ENCODE results near the gene LRMDA.

Gene LRMDA

DNA sequence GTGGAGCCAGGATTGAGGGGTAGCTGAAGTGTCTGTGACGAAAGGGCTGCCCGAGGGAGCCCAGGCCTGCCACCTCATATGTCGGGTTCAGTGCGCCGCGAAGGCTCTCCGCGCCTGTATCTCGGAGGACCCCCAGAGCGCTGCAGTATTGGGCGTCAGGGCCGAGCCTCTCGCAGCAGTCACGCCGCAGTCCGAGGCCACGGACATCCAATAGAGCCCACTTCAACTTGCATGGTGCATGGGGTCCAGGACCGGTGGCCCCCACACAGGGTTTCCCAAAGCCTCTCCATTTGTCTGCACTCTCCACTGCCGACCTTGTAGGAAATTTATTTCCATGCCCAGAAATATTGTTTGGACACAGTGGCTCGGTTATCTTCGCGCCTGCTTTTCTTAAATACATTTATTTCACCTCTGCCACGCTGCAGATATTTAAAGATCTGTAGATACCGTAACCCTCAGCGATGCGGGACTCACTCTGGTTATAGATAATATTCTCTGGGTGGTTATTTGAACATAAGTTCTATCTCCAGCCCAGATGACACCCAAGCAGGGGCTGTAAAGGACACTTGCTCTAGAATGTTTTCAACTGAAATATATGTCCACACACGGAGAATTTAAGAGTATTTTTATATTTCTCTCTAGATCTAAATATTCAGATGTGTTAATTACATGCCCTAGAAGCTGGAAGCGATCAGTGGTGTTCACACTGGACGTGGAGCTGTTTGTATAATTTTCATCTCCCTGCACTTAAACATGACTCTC, 24.8 kb upstream of the LRMDA start:
- Mint-ChIP-seq H3K36me3 (no peaks in the 10 kb centered on the region), H3K27ac (no peak overlapping the region), H3K4me3 (no peak overlapping the region), H3K9me3 (no peaks in the 10 kb centered on the region), H3K4me1 (peaks cover 43% of the 10 kb centered on the region), H3K27me3 (peaks cover 99% of the 10 kb centered on the region)
- DNase-seq: no peak
- CTCF ChIA-PET: no interaction called here

DNA sequence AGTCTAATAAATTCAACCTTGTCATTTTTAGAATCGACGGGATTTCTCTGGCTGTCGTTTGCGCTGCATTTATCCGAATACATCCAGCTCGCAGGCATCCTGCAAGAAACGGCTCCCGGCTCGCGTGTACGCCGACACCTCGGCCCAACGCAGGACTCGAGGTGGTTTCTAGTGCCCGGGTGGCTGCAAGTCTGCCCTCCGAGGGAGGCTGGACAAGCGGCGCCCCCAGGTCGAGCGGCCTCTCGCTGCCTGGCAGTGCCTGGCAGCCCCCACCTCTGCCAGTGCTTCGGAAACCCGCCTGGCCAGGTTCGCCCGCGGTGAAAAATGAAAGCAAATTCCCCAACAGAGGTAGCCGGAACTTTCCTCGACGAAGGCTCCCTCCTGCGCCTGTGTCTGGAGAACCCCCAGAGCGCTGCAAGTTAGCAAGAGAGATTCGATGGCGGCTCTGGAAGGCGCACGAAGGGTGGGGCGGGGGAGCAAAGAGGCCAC, 24.2 kb upstream of the LRMDA start:
- H3K4me1 Mint-ChIP-seq: peaks cover 37% of the 10 kb centered on the region
- no peaks in the 10 kb centered on the region for H3K36me3 Mint-ChIP-seq
- CTCF ChIA-PET: no interaction called here
- H3K4me3 Mint-ChIP-seq: peak overlapping the region; percentile 40
- H3K27me3 Mint-ChIP-seq: peaks cover 93% of the 10 kb centered on the region
- no peak for DNase-seq
- no peaks in the 10 kb centered on the region for H3K9me3 Mint-ChIP-seq
- H3K27ac Mint-ChIP-seq: no peak overlapping the region

DNA sequence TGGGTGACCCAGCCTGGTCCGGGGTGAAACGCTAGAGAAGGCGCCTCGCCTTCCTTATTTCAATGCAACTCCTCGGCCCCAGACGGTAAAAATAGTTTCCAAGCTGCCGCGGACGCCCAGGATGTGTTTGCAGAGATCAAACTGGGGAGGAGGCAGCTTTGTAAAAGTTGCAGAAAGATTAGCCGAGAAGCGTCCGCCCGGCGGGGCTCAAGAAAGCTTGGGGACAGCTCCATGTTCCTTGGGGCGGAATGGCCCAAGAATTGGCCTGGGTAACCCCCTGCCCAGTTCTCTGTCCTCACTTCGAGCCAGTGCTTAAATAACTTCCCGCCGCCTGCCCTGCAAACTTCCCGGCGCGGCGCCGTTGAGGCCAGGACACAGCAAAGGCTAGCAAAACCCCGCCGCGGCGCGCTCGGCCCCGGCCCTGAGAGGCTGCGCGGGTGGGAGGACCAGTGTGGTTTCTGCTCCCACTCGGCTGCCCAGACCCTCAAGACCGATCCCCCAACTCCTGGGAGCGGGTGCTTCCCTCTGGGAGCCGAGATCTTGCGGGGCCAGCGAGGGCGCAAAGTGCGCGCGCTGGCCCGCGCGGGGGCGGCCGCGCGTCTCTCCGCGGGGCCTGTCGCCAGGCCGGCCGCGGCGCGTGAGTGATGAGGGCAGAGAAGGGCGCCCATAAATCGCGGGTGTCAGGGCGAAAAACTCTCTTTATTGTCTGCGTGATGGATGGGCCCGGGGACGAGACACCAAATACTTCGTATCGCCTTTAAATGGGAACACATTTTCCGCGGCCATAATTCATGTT, 23.5 kb upstream of the LRMDA start:
- no peak overlapping the region for H3K27ac Mint-ChIP-seq
- peaks cover 31% of the 10 kb centered on the region for H3K4me1 Mint-ChIP-seq
- H3K36me3 Mint-ChIP-seq: no peaks in the 10 kb centered on the region
- H3K4me3 Mint-ChIP-seq: peak overlapping the region; percentile 40
- CTCF ChIA-PET: no interaction called here
- H3K9me3 Mint-ChIP-seq: no peaks in the 10 kb centered on the region
- peaks cover 87% of the 10 kb centered on the region for H3K27me3 Mint-ChIP-seq
- DNase-seq: no peak

DNA sequence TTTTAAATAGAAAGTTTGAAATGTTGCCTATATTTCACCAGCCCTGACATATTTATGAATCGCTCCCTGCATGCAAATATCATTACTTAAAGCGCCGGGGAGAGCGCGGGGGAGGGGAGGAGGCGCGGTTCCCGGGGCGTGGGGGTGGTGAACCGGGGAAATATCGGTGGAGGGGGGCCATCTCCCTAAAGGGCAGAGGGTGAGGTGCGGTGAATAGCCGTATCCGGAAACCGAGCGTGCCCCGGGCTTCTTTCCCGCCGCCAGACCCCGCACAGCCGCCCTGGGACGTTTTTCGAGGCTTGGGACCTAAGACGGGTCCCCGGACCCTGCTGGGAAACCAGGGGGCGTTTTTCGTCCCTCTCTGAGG, 22.9 kb upstream of the LRMDA start:
- Mint-ChIP-seq H3K27me3 (peaks cover 87% of the 10 kb centered on the region), H3K4me1 (peaks cover 25% of the 10 kb centered on the region), H3K9me3 (no peaks in the 10 kb centered on the region), H3K4me3 (peak overlapping the region; percentile 8), H3K36me3 (no peaks in the 10 kb centered on the region), H3K27ac (no peak overlapping the region)
- no peak for DNase-seq
- CTCF ChIA-PET: no interaction called here

DNA sequence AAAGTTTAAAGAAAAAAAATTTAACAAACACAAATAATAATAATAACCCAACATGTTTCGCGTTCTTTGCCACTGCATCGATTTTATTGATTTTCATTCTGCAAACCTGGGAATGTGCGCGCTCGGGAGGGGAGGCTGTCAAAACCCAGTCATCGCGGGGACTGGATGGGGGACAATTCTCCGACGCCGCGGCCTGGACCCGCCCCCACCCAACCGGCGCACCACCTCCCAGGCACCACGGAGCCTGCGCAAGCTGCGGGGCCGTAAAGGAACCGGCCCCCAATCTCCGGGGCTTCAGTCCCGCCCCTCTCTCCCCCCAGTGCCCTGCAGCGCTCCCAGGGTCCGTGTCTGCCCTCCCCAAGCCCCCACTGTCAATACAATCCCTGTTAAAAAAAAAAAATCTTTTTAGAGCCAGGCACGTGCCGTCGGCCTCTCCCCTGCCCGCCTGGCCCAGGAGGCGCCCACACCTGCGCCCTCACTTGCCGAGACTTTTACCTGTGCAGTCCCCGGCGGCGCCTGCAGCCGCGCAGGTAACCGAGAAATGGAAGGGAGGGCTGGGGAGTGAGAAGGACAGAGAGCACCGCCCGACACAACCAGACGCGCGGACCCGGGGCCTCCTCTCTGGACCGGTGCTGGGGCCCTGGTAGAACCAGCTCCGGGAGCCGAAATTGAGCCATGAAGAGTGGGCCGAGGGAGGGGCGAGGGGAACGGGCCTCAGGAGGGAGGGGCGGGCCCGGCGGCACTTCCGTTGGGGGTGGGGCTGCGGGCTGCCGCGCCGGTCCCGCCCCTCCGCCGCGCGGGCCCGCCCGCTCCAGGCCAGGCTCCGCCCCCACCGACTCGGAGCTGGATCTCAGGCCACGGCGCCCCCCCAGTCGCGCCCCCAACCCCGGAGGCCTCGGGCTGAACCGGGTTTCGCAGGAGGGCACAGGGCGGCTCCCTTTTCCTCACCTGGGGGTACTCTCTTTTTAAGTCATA, 22.2 kb upstream of the LRMDA start:
- H3K36me3 Mint-ChIP-seq: no peaks in the 10 kb centered on the region
- H3K27me3 Mint-ChIP-seq: peaks cover 86% of the 10 kb centered on the region
- DNase-seq: peak; percentile 49
- no peak overlapping the region for H3K27ac Mint-ChIP-seq
- CTCF ChIA-PET: interaction anchor here (1.5 kb wide), 1 partner anchor 9 kb away, joined by 3 read pairs; no protein-coding TSS in a partner anchor
- H3K4me1 Mint-ChIP-seq: peaks cover 21% of the 10 kb centered on the region
- H3K9me3 Mint-ChIP-seq: no peaks in the 10 kb centered on the region
- H3K4me3 Mint-ChIP-seq: peak overlapping the region; percentile 61

DNA sequence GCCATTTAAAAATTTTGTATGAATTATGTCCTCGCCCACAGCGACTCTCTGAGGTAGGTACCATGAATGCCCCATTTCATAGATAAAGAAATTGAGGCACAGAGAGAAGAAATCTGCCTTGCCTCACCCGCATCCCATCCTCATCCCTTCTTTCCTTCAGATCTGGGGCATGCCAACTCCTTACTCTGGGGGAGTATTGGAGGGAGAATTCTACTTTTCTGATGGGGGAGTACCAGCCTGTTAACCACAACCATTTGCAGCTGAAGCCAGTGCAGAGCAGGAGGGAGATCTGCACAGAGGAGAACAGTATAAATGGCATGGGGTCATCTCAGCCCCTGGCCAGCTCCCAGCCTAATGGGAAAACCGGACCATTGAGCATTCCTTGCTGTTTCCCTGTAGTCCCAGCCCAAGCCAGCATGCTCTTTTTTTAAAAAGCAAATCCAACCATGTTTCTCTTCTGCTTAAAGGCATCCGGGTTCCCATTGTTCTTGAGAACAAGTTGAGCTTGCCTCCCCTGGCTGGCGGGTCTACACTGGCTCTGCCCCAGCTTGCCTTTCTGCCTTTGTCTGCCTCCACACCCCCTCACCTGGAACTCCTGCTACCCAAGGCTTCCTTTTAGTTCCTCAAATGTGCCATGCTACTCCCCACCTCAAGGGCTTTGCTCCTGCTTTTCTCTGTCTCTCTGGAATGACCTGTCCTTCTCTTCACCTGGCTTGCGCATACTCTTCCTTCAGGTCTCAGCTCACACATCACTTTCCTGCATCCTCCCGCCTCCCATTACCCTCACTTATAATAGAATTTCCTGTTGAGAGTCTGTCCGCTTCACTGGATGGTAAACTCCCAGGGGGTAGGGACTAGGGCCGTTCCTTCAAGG, 21.1 kb upstream of the LRMDA start:
- Mint-ChIP-seq H3K36me3 (no peaks in the 10 kb centered on the region), H3K4me3 (peak overlapping the region; percentile 60), H3K27ac (no peak overlapping the region), H3K9me3 (no peaks in the 10 kb centered on the region), H3K27me3 (peaks cover 74% of the 10 kb centered on the region), H3K4me1 (peaks cover 21% of the 10 kb centered on the region)
- CTCF ChIA-PET: interaction anchor here (1.5 kb wide), 2 partner anchors 10 to 11 kb away, joined by 3 to 4 read pairs; no protein-coding TSS in a partner anchor
- DNase-seq: no peak

DNA sequence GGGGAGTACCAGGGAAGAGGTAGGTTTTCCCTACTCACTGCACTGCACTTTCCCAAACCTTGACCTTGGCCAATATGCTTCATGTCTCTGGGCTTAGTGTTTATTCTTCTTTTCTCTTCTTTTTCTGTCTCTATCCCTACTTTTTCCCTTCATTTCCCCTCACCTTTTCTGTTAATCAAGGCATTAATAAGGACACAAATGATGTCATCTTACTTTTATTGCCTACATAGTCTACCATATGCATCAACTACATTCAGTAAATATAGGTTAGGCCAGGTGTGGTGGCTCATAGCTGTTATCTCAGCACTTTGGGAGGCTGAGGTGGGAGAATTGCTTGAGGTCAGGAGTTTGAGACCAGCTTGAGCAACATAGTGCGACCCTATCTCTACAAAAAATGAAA, 16.9 kb upstream of the LRMDA start:
- CTCF ChIA-PET: no interaction called here

DNA sequence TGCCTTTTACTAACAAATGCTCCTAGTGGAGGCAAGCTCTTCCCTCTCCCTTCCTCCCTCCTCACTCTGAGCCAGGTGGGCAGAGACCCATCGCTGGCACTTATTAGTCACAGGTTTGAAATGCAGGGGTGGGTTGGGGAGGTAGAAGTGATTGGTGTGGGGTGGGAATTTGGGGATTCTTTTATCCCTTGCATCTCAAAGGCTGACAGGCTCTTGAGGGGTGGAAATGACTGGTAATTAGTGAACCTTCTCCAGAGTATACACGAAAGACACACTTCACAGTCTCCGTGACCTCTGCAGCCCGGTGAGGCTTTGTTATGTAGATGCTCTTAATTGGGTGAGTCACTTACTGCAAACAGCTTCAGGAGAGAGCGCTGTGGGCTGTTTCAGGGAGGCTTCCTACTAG, 13.9 kb upstream of the LRMDA start:
- no peaks in the 10 kb centered on the region for H3K36me3 Mint-ChIP-seq
- CTCF ChIA-PET: no interaction called here
- no peak overlapping the region for H3K4me3 Mint-ChIP-seq
- H3K27me3 Mint-ChIP-seq: peaks cover 18% of the 10 kb centered on the region
- DNase-seq: no peak
- no peak overlapping the region for H3K27ac Mint-ChIP-seq
- no peaks in the 10 kb centered on the region for H3K9me3 Mint-ChIP-seq
- no peaks in the 10 kb centered on the region for H3K4me1 Mint-ChIP-seq

More for the DNA sequence above, 16.9 kb upstream of the LRMDA start:
- no peak for DNase-seq
- Mint-ChIP-seq H3K9me3 (no peaks in the 10 kb centered on the region), H3K4me1 (peaks cover 5% of the 10 kb centered on the region), H3K27me3 (peaks cover 38% of the 10 kb centered on the region), H3K36me3 (no peaks in the 10 kb centered on the region), H3K27ac (no peak overlapping the region), H3K4me3 (no peak overlapping the region)

DNA sequence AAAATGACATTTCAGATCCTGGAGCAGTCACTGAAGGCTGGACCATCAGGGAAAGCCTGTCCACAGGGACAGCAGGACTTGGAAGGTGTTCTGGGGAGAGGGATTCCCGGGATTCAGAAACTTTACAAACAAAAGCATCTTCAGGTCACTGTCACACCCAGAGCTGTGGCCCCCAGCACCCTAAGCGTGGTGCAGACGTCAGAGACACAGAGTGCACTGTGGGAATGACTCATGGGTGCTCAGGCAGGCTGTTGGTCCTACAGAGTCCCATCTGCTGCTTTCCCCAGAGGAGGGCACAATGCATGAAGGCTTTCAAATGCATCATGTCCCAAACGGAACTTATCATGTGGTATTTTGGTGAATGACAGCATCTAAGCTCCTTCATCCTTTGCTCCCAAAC, 13.1 kb upstream of the LRMDA start:
- Mint-ChIP-seq H3K27ac (no peak overlapping the region), H3K36me3 (no peaks in the 10 kb centered on the region), H3K9me3 (no peaks in the 10 kb centered on the region), H3K4me1 (no peaks in the 10 kb centered on the region), H3K4me3 (no peak overlapping the region), H3K27me3 (peaks cover 16% of the 10 kb centered on the region)
- no peak for DNase-seq
- CTCF ChIA-PET: no interaction called here

DNA sequence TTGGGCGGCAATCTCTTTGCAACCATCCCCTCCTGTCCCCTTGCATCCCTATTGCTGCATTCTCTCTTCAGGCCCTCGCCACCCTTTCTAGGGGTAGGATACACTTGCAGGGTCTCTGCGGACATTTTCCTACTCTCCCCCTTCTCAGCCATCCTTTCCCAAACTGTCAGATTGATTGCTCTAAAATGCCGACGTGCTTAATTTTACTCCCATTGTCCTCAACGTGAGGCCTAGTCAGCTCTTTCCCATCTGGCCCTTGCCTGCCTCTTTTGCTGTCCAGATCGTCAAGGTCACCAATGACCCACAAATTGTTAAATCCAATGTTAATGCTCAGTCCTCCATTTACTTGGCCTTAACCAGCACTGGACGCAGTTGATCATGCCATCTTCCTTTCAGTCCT, 12.7 kb upstream of the LRMDA start:
- Mint-ChIP-seq H3K4me3 (no peak overlapping the region), H3K4me1 (no peaks in the 10 kb centered on the region), H3K36me3 (no peaks in the 10 kb centered on the region), H3K27me3 (peaks cover 13% of the 10 kb centered on the region), H3K27ac (no peak overlapping the region), H3K9me3 (no peaks in the 10 kb centered on the region)
- CTCF ChIA-PET: no interaction called here
- DNase-seq: no peak

DNA sequence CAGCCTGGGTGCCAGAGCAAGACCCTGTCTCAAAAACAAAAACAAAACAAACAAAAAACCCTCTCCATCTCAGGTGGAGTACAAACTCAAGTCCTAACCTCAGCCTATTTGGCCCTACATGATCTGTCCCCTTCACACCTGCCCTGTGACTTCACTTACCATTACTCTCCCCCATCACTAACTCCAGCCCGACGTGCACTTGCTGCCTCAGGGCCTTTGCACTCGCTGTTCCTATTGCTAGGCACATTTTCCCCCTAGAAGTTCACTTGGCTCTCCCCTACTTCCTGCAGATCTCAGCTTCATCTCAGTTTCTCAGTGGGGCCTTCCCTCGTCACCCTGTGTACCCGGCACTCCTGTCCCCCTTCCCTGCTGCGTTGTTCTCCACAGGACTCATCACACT, 8.5 kb upstream of the LRMDA start:
- Mint-ChIP-seq H3K27me3 (peaks cover 7% of the 10 kb centered on the region), H3K36me3 (no peaks in the 10 kb centered on the region), H3K9me3 (no peaks in the 10 kb centered on the region), H3K27ac (no peak overlapping the region), H3K4me1 (no peaks in the 10 kb centered on the region), H3K4me3 (no peak overlapping the region)
- no peak for DNase-seq
- CTCF ChIA-PET: no interaction called here

DNA sequence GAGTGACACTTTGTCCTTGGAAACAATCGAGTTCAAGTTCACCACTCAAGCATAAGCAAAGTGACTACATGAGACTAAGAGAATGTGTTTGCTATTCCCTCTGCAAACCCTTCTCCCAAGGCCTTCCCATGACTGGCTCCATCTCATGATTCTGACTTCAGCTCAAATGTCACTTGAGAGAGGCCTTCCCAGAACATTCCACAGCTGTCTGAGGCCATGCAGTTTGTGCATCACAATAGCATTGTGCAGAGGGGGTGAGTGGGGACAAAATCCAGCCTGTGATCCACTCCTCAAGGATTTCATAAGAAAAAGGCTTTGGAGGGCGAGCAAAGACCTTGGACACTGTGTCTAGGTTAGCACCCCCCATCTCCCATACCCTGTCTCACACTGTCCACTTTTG, 6.9 kb upstream of the LRMDA start:
- DNase-seq: no peak
- Mint-ChIP-seq H3K4me1 (no peaks in the 10 kb centered on the region), H3K9me3 (no peaks in the 10 kb centered on the region), H3K36me3 (no peaks in the 10 kb centered on the region), H3K27ac (no peak overlapping the region), H3K27me3 (peaks cover 22% of the 10 kb centered on the region), H3K4me3 (no peak overlapping the region)
- CTCF ChIA-PET: interaction anchor here (0.7 kb wide), 1 partner anchor 404 kb away, joined by 4 read pairs; no protein-coding TSS in a partner anchor

DNA sequence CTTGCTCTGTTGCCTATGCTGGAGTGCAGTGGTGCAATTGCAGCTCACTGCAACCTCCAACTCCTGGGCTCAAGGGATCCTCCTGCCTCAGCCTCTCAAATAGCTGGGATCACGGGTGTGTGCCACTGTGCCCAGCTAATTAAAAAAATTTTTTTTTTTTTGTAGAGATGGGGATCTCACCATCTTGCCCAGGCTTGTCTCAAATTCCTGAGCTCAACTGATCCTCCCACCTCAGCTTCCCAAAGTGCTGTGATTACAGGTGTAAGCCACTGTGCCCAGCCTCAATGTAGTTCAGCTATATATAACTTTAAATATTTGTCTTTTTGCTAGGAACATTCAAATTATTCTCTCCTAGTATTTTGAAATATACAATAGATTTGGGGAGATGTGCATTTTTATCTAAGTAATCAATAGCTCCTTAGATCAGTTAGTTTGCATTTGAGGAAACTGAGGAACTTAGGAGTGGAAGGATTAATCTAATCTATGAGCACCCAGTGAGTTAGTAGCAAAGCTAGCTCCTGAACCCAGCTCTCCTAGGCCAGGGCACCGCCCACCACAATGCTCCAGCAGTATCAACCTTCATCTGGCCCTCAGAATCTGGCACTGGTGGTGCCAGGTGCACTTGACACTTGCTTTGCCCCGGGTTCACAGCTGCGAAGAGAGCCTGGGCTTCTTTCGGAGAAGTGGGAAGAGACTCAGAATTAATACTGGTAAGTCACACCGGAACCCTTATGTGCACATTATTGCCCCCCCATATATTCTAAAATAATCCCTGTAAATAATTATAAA, 5.9 kb upstream of the LRMDA start:
- CTCF ChIA-PET: interaction anchor here (0.7 kb wide), 1 partner anchor 496 kb away, joined by 3 read pairs; no protein-coding TSS in a partner anchor
- H3K4me1 Mint-ChIP-seq: peaks cover under 1% of the 10 kb centered on the region
- no peak overlapping the region for H3K4me3 Mint-ChIP-seq
- H3K9me3 Mint-ChIP-seq: no peaks in the 10 kb centered on the region
- no peaks in the 10 kb centered on the region for H3K36me3 Mint-ChIP-seq
- H3K27me3 Mint-ChIP-seq: peaks cover 31% of the 10 kb centered on the region
- H3K27ac Mint-ChIP-seq: no peak overlapping the region
- no peak for DNase-seq
